Measurements from ENCODE around the gene CHSY1. TPM values are rescaled to one million over a fixed set of nuclear protein-coding genes. Genes with fewer than 3 reads are reported as not detected.
A peak's percentile ranks its signal among the peaks of the same experiment; 100 is the strongest.

The CHSY1 gene
- polyA plus RNA-seq, 1 experiment: 49.2 TPM

DNA sequence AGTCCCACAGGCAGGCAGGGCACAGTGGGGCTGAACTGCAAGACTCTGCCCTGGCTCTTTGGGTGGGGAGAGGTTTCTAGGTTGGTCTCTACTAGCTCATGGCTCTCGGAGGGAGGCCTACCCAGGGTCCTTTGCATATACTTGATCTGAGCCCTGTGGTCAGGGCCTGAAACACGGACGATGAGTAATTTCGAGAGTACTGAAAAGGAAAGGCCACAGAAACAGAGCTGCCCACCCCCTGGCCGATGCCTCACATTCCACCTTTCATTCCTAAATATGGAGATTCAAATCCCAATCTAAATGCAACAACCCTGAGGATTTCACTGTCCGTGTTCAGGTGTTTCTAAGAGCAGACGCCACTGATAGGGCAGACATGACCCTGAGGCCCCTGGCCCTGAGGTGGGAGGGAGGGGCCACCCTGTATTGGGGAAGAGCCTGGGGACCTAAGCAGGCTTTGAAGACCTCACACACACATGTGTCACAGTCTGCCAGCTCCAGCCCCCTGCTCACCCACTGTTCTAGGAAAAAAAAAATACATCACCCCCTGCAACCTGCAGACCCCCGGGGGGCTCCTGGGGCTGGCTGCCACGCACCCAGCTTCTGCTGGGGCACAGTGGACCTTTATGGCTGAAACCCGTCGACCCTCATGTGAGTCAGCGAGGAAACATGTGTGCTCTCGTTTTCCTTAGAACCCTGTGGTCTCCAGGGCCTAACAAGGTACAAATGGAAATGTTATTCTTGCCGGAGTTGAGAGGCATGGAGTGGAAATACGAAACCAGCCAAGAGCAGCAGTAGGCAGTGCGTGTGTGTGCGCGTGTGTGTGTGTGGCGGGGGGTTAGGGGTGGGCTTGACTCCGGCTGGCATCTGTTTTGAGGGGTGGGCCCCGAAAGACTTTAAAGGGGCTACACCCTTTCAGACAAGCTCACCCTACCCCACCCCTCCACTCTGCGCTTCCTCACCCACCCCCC, 112.7 kb downstream of the CHSY1 start:
- DNase-seq (ENCODE audit: low read depth, low spot score): no peak
- ChIA-PET CTCF (no interaction called here), POLR2A (interaction anchor here (0.8 to 1.4 kb wide), 2 partner anchors 101 to 113 kb away, joined by 3 to 5 read pairs; partner anchors contain the start of gene CHSY1)
- Histone ChIP-seq H3K27me3 (ENCODE audit: control insufficient read depth, insufficient read depth, low read length) (no peaks in the 10 kb centered on the region), H3K4me3 (ENCODE audit: low read depth, low read length) (no peak overlapping the region), H3K27ac (ENCODE audit: low read depth, low read length) (no peak overlapping the region), H3K9me3 (ENCODE audit: control insufficient read depth, insufficient read depth, low read length) (peaks cover 2% of the 10 kb centered on the region)
- TF ChIP-seq, protein P1, sequence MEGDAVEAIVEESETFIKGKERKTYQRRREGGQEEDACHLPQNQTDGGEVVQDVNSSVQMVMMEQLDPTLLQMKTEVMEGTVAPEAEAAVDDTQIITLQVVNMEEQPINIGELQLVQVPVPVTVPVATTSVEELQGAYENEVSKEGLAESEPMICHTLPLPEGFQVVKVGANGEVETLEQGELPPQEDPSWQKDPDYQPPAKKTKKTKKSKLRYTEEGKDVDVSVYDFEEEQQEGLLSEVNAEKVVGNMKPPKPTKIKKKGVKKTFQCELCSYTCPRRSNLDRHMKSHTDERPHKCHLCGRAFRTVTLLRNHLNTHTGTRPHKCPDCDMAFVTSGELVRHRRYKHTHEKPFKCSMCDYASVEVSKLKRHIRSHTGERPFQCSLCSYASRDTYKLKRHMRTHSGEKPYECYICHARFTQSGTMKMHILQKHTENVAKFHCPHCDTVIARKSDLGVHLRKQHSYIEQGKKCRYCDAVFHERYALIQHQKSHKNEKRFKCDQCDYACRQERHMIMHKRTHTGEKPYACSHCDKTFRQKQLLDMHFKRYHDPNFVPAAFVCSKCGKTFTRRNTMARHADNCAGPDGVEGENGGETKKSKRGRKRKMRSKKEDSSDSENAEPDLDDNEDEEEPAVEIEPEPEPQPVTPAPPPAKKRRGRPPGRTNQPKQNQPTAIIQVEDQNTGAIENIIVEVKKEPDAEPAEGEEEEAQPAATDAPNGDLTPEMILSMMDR (IDR thresholded peaks at IDR 0.05; ENCODE audit: low read depth, low read length): no peak

DNA sequence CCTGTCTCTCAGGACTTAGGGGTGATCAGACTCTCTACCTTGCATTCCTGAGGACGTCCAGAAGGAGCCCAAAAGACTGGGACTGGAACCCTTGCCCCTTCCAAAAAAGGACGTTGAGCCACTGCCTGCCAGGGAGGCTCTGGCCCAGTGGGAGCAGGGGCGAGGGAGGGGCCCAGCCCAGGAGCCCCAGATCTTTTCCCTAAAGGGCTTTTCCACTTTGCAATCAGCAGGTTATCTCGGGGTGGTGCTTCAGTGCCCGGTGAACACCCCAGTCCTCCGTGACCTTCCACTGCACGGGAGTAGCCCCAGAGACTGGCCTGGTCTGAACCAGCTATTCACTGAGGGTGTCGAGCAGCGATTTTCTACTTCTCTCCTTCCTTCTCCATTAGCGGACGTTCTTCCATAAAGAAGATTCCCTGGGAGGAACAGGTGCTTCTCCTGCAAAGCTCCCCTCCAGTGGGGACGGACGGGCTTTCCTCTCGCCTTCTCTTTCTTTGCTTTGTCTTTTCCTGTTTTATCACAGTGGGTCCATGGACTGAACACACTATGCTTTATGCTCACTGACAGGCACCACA, 113.7 kb downstream of the CHSY1 start:
- no peak for DNase-seq (ENCODE audit: low read depth, low spot score)
- TF ChIP-seq, protein P1 (IDR thresholded peaks at IDR 0.05; ENCODE audit: low read depth, low read length): no peak
- Histone ChIP-seq H3K4me3 (ENCODE audit: low read depth, low read length) (no peak overlapping the region), H3K9me3 (ENCODE audit: control insufficient read depth, insufficient read depth, low read length) (peaks cover 10% of the 10 kb centered on the region), H3K27ac (ENCODE audit: low read depth, low read length) (peak overlapping the region; percentile 2), H3K27me3 (ENCODE audit: control insufficient read depth, insufficient read depth, low read length) (no peaks in the 10 kb centered on the region)
- ChIA-PET CTCF (no interaction called here), POLR2A (interaction anchor here (1.4 kb wide), 1 partner anchor 114 kb away, joined by 5 read pairs; the partner anchor contains the start of gene CHSY1)

DNA sequence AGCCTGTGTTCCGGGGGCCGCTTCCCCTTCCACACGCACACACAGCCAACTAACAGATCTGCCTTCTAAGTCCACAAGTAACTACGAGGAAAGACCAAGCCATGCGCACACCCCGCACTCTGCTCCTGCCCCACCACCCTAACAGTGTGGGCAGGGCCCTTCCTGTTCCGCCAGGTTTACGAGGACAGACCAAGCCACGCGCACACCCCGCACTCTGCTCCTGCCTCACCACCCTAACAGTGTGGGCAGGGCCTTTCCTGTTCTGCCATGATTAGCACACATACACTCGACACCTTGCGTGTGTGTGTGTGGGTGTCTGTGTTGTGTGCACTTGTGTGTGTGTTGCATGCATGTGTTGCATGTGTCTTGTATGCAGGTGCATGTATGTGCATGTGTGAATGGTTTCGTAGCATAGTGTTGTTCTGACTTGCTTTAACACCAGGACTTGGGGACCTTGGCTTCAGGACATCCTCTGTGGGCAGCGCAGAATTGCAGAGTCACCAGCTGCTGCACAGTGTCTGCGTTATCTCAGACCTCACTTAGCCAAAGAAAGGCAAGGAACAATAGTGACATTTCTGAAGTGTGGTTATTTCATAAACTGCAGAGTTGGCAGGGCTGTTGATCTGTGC, 114.4 kb downstream of the CHSY1 start:
- ChIA-PET POLR2A (interaction anchor here (0.7 kb wide), 1 partner anchor 35 kb away, joined by 3 read pairs; no protein-coding TSS in a partner anchor), CTCF (no interaction called here)
- TF ChIP-seq, protein P1 (IDR thresholded peaks at IDR 0.05; ENCODE audit: low read depth, low read length): no peak
- H3K4me3 ChIP-seq (ENCODE audit: low read depth, low read length): no peak overlapping the region
- no peak overlapping the region for H3K27ac ChIP-seq (ENCODE audit: low read depth, low read length)
- no peaks in the 10 kb centered on the region for H3K27me3 ChIP-seq (ENCODE audit: control insufficient read depth, insufficient read depth, low read length)
- no peak for DNase-seq (ENCODE audit: low read depth, low spot score)
- H3K9me3 ChIP-seq (ENCODE audit: control insufficient read depth, insufficient read depth, low read length): peaks cover 10% of the 10 kb centered on the region

DNA sequence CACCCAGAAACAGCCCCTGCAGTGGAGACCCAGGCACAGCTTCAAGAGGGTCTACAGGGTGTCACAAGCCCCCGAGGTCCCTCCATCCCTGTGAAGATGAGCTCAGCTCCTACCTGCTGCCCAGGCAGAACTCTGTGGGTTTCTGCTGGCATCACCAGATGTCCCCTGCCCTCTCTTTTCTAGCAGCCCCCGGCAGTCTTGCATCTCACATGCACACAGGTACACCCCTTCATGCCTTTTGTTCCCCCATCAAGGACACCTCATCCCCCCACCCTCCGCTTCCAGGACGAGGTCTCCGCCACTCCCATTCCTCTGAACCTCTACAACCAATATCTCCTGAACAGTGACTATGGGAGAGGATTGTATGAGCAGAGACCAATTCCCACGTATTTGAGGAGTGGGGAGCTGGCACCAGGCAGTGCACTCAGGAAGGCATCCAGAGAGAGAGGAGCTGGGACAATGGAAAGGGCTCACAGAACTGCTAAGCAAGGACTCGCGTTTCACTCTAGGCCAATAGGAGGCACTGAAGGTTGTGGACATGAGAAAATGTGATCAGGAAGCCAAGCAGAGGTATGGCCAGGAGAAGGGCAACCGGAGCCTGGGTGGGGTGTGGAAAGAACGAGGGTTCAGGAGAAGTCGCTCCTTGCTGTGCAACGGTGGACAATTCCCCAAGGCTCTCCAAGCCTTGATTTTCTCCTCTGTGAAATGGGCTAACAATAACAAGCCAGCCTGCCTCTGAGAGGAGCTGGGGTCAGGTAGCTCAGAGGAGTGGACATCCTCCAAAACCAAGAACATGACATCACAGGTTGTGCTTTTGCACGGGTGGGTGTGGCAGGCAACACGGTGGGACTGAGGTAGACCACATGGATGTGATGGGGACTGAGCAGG, 115.2 kb downstream of the CHSY1 start:
- no peak overlapping the region for H3K27ac ChIP-seq (ENCODE audit: low read depth, low read length)
- H3K27me3 ChIP-seq (ENCODE audit: control insufficient read depth, insufficient read depth, low read length): no peaks in the 10 kb centered on the region
- TF ChIP-seq, protein P1 (IDR thresholded peaks at IDR 0.05; ENCODE audit: low read depth, low read length): no peak
- ChIA-PET POLR2A (interaction anchor here (0.7 kb wide), 1 partner anchor 35 kb away, joined by 3 read pairs; no protein-coding TSS in a partner anchor), CTCF (no interaction called here)
- peaks cover 10% of the 10 kb centered on the region for H3K9me3 ChIP-seq (ENCODE audit: control insufficient read depth, insufficient read depth, low read length)
- no peak overlapping the region for H3K4me3 ChIP-seq (ENCODE audit: low read depth, low read length)
- DNase-seq (ENCODE audit: low read depth, low spot score): no peak
